Smooth muscle cell (in vitro differentiated cells): ENCODE results near the gene PLA2G2F. TPM values are rescaled to one million over a fixed set of nuclear protein-coding genes. Genes with fewer than 3 reads are reported as not detected.

ENCODE experiments used
- DNase-seq: peaks from one replicate; lab custom pipeline; 2025; ENCODE audit not compliant: unreplicated experiment; lab: John Stamatoyannopoulos, UW
- H2AFZ ChIP-seq: fragments of 200-600 bp; sonication (generic); 2 replicates; pipeline ENCODE4 v1.6.0; 2016; ENCODE audit warnings: antibody characterized with exemption, low read depth, mild to moderate bottlenecking
- H3F3A ChIP-seq: fragments of 200-600 bp; sonication (generic); 2 replicates; pipeline ENCODE4 v1.6.0; 2017; ENCODE audit warnings: antibody characterized with exemption, low read depth
- H3K27ac ChIP-seq: fragments of 200-600 bp; sonication (generic); 2 replicates; pipeline ENCODE4 v1.5.1; 2016; ENCODE audit warnings: low read depth, mild to moderate bottlenecking
- H3K27me3 ChIP-seq: fragments of 200-600 bp; sonication (generic); 2 replicates; pipeline ENCODE4 v1.6.1; 2016; ENCODE audit warnings: low read depth, mild to moderate bottlenecking
- H3K36me3 ChIP-seq: fragments of 200-600 bp; sonication (generic); 2 replicates; pipeline ENCODE4 v1.5.1; 2016; ENCODE audit warnings: low read depth
- H3K4me1 ChIP-seq: fragments of 200-600 bp; sonication (generic); 2 replicates; pipeline ENCODE4 v1.5.1; 2016; ENCODE audit warnings: low read depth
- H3K4me2 ChIP-seq: fragments of 200-600 bp; sonication (generic); 2 replicates; pipeline ENCODE4 v1.6.0; 2016; ENCODE audit warnings: mild to moderate bottlenecking
- H3K4me3 ChIP-seq: fragments of 200-600 bp; sonication (generic); 2 replicates; pipeline ENCODE4 v1.5.1; 2016; ENCODE audit warnings: mild to moderate bottlenecking
- H3K79me2 ChIP-seq: fragments of 200-600 bp; sonication (generic); 2 replicates; pipeline ENCODE4 v1.6.0; 2016; ENCODE audit warnings: low read depth, mild to moderate bottlenecking
- H3K9ac ChIP-seq: fragments of 200-600 bp; sonication (generic); 2 replicates; pipeline ENCODE4 v1.6.0; 2016; ENCODE audit warnings: low read depth
- H3K9me3 ChIP-seq: fragments of 200-600 bp; sonication (generic); replicated peaks from 2 replicates; pipeline ENCODE4 v1.5.1; 2016; ENCODE audit warnings: low read depth
- H4K20me1 ChIP-seq: fragments of 200-600 bp; sonication (generic); 2 replicates; pipeline ENCODE4 v1.6.0; 2016; ENCODE audit warnings: low read depth
- CTCF ChIP-seq: fragments of 200-600 bp; sonication (generic); IDR thresholded peaks from 2 replicates; pipeline ENCODE4 v1.5.1; 2017; ENCODE audit warnings: borderline replicate concordance, mild to moderate bottlenecking, antibody characterized with exemption; ENCODE audit not compliant: insufficient read depth, poor library complexity, severe bottlenecking
- WGBS: methylation state at CpG from one replicate; pipeline ENCODE4 v1.1.7; 2016; ENCODE audit warnings: low lambda C conversion rate; 5-methylcytosine and 5-hydroxymethylcytosine counted together
- polyA plus RNA-seq: library from polyadenylated mRNA; unstranded; fragments of >200 nt; fragmentation: Nextera tagmentation; extraction: Ambion mirVana; gene quantifications from 2 replicates; pipeline ENCODE4 v1.2.1, GENCODE V29; 2016
- total RNA-seq: library from RNA; depleted of rRNA; stranded (reverse); fragments of >200 nt; gene quantifications from 2 replicates; pipeline ENCODE4 v1.2.3, GENCODE V29; 2014

PLA2G2F gene
- total and polyA plus RNA-seq, 2 experiments from 2014 or later, result 0.81 to 1.9 TPM

- no peaks in the 10 kb centered on the region for H3K36me3 ChIP-seq
- DNase-seq, result no peak
- TF ChIP-seq CTCF, result no peak
- H3F3A ChIP-seq, result no peaks in the 10 kb centered on the region
- WGBS, result 91% methylated on average over 7 of the region's 7 CpGs
- H3K27me3 ChIP-seq, result peaks cover 5% of the 10 kb centered on the region
- no peak overlapping the region for H3K9ac ChIP-seq
- H3K4me1 ChIP-seq, result no peaks in the 10 kb centered on the region
- H2AFZ ChIP-seq, result no peak overlapping the region
- H3K27ac ChIP-seq, result no peak overlapping the region
- H4K20me1 ChIP-seq, result no peaks in the 10 kb centered on the region
- no peak overlapping the region for H3K4me3 ChIP-seq
- no peaks in the 10 kb centered on the region for H3K9me3 ChIP-seq
- no peaks in the 10 kb centered on the region for H3K79me2 ChIP-seq
- no peak overlapping the region for H3K4me2 ChIP-seq
These were observed 42.2 kb upstream of the PLA2G2F start for GRCh38 chr1:20096840-20097447.

- Histone ChIP-seq H3K79me2 (no peaks in the 10 kb centered on the region), H2AFZ (no peak overlapping the region), H3K4me2 (peak overlapping the region; percentile 23), H3K9me3 (no peaks in the 10 kb centered on the region), H3K4me1 (no peaks in the 10 kb centered on the region), H3K4me3 (no peak overlapping the region), H3F3A (no peaks in the 10 kb centered on the region), H3K36me3 (no peaks in the 10 kb centered on the region), H3K27me3 (no peaks in the 10 kb centered on the region), H4K20me1 (no peaks in the 10 kb centered on the region), H3K27ac (no peak overlapping the region), H3K9ac (no peak overlapping the region)
- no peak for DNase-seq
- WGBS, result 17% methylated on average over 3 of the region's 3 CpGs
- no peak for TF ChIP-seq CTCF
These were observed 39.6 kb upstream of the PLA2G2F start for GRCh38 chr1:20099533-20099932.

GRCh38 chr1:20100632-20101355, 38.3 kb upstream of the PLA2G2F start:
- Histone ChIP-seq H3K9me3 (no peaks in the 10 kb centered on the region), H4K20me1 (no peaks in the 10 kb centered on the region), H3K36me3 (no peaks in the 10 kb centered on the region), H3F3A (no peaks in the 10 kb centered on the region), H3K4me2 (no peak overlapping the region), H2AFZ (no peak overlapping the region), H3K4me1 (no peaks in the 10 kb centered on the region), H3K27me3 (no peaks in the 10 kb centered on the region), H3K9ac (no peak overlapping the region), H3K27ac (no peak overlapping the region), H3K4me3 (no peak overlapping the region), H3K79me2 (no peaks in the 10 kb centered on the region)
- peak; percentile 64 for TF ChIP-seq CTCF
- WGBS, result 52% methylated on average over 12 of the region's 14 CpGs
- DNase-seq, result peak; percentile 8
